Uterus (tissue), 2 donors: ENCODE data around the gene CRYL1.

Experiments
- CTCF ChIP-seq, 4 experiments: fragments of 200-600 bp in 2 of 4; fragments of 450-650 bp in 2 of 4; sonication (generic) in 2 of 4; IDR thresholded peaks; one replicate each; pipeline ENCODE4 v1.5.1; 2016 to 2019; ENCODE audit warnings: antibody characterized with exemption in 4 of 4, mild to moderate bottlenecking in 2 of 4, moderate library complexity in 1 of 4
- POLR2A ChIP-seq, 2 donors: fragments of 450-650 bp; IDR thresholded peaks; one replicate each; pipeline ENCODE4 v1.6.1; 2016; ENCODE audit warnings: antibody characterized with exemption in 2 of 2, mild to moderate bottlenecking in 1 of 2, moderate library complexity in 1 of 2

- no peak for TF ChIP-seq CTCF (IDR thresholded peaks at IDR 0.05)
- TF ChIP-seq POLR2A (IDR thresholded peaks at IDR 0.05) = no peak
Measured at GRCh38 chr13:20397896-20398295, 127.8 kb downstream of the CRYL1 start.
